GM23338 (cell line): ENCODE data around the gene RNF7. TPM values are rescaled to one million over a fixed set of nuclear protein-coding genes. Genes with fewer than 3 reads are reported as not detected.
"Not testable (repeated sequence)": the region's sequence is repeated elsewhere in the genome, so short reads cannot be mapped to it uniquely, and the experiment has no call there.

Source experiments
- ATAC-seq: fragments of 200-7000 bp; cut with Tn5 transposase; 3 replicates; pipeline ENCODE4 v1.9.1; 2020
- DNase-seq: peaks from one replicate; pipeline ENCODE4 v3.0.0-alpha.2; 2015; ENCODE audit warnings: low spot score
- H2AFZ ChIP-seq: fragments of 200-600 bp; sonication (generic); 2 replicates; pipeline ENCODE4 v1.8.0; 2016; ENCODE audit warnings: antibody characterized with exemption, mild to moderate bottlenecking, moderate library complexity
- H3F3A ChIP-seq: fragments of 200-600 bp; sonication (generic); replicated peaks from 2 replicates; pipeline ENCODE4 v1.8.0; 2017; ENCODE audit warnings: antibody characterized with exemption, mixed run types, low read depth
- H3K27ac ChIP-seq: fragments of 200-600 bp; sonication (generic); 2 replicates; pipeline ENCODE4 v1.6.1; 2016; ENCODE audit warnings: low read depth
- H3K27me3 ChIP-seq: fragments of 200-600 bp; sonication (generic); 2 replicates; pipeline ENCODE4 v1.8.0; 2016; ENCODE audit warnings: mild to moderate bottlenecking, mixed run types, moderate library complexity; ENCODE audit not compliant: insufficient read depth
- H3K36me3 ChIP-seq: fragments of 200-600 bp; sonication (generic); 2 replicates; pipeline ENCODE4 v1.8.0; 2016; ENCODE audit warnings: mild to moderate bottlenecking; ENCODE audit not compliant: insufficient read depth
- H3K4me1 ChIP-seq: fragments of 200-600 bp; sonication (generic); 2 replicates; pipeline ENCODE4 v1.8.0; 2016; ENCODE audit warnings: mild to moderate bottlenecking, moderate library complexity; ENCODE audit not compliant: insufficient read depth
- H3K4me2 ChIP-seq: fragments of 200-600 bp; sonication (generic); 2 replicates; pipeline ENCODE4 v1.7.1; 2017; ENCODE audit warnings: mixed run types
- H3K4me3 ChIP-seq: fragments of 200-600 bp; sonication (generic); 2 replicates; pipeline ENCODE4 v1.6.1; 2016; ENCODE audit warnings: mixed run types
- H3K79me2 ChIP-seq: fragments of 200-600 bp; sonication (generic); replicated peaks from 2 replicates; pipeline ENCODE4 v1.8.0; 2017; ENCODE audit warnings: mild to moderate bottlenecking; ENCODE audit not compliant: insufficient read depth
- H3K9me2 ChIP-seq: fragments of 200-600 bp; sonication (generic); 2 replicates; pipeline ENCODE4 v1.8.0; 2017; ENCODE audit not compliant: insufficient read depth
- H4K20me1 ChIP-seq: fragments of 200-600 bp; sonication (generic); replicated peaks from 2 replicates; pipeline ENCODE4 v1.8.0; 2017; ENCODE audit warnings: mild to moderate bottlenecking; ENCODE audit not compliant: insufficient read depth
- H3K27ac Mint-ChIP-seq: 2 replicates; pipeline ENCODE4 v1.8.0; 2020; ENCODE audit warnings: inconsistent platforms, mild to moderate bottlenecking, moderate library complexity, mixed read lengths
- H3K27me3 Mint-ChIP-seq: 3 replicates; pipeline ENCODE4 v1.8.0; 2022; ENCODE audit warnings: low read depth, mild to moderate bottlenecking, moderate library complexity, mixed read lengths, inconsistent platforms; ENCODE audit not compliant: insufficient read depth, poor library complexity
- H3K36me3 Mint-ChIP-seq: 3 replicates; pipeline ENCODE4 v1.8.0; 2021; ENCODE audit warnings: low read depth, mild to moderate bottlenecking, inconsistent platforms, moderate library complexity, mixed read lengths
- H3K4me1 Mint-ChIP-seq: 3 replicates; pipeline ENCODE4 v1.8.0; 2020; ENCODE audit warnings: mild to moderate bottlenecking, inconsistent platforms, mixed read lengths
- H3K4me3 Mint-ChIP-seq: 3 replicates; pipeline ENCODE4 v1.8.0; 2021; ENCODE audit warnings: moderate library complexity, mild to moderate bottlenecking, inconsistent platforms, mixed read lengths
- H3K9me3 Mint-ChIP-seq: 3 replicates; pipeline ENCODE4 v1.8.0; 2020; ENCODE audit warnings: moderate library complexity, mild to moderate bottlenecking, inconsistent platforms, mixed read lengths
- CREB1 ChIP-seq: fragments of 250-450 bp; sonication (Bioruptor Pico); IDR thresholded peaks from 2 replicates; pipeline ENCODE4 v1.5.0; 2020; ENCODE audit warnings: low read depth, mild to moderate bottlenecking, moderate library complexity
- CTCF ChIP-seq, 2 experiments: fragments of 200-600 bp in 1 of 2; sonication (generic) in 1 of 2; conservative IDR thresholded peaks; 2 replicates each; pipeline versions ENCODE4 v1.5.1 to v1.6.1; 2016 to 2017; ENCODE audit warnings: antibody characterized with exemption in 2 of 2, low read depth in 2 of 2, mild to moderate bottlenecking in 2 of 2, moderate library complexity in 1 of 2
- EZH2 ChIP-seq: fragments of 200-600 bp; sonication (generic); IDR thresholded peaks from one replicate; pipeline ENCODE4 v1.8.0; 2017; ENCODE audit warnings: antibody characterized with exemption, mild to moderate bottlenecking, low read depth; ENCODE audit not compliant: unreplicated experiment
- EZH2phosphoT487 ChIP-seq: fragments of 200-600 bp; sonication (generic); IDR thresholded peaks from one replicate; pipeline ENCODE4 v1.8.1; 2018; ENCODE audit warnings: antibody characterized with exemption; ENCODE audit not compliant: unreplicated experiment
- JUNB ChIP-seq: IDR thresholded peaks from one replicate; pipeline ENCODE4 v1.6.1; 2016; ENCODE audit warnings: antibody characterized with exemption; ENCODE audit not compliant: unreplicated experiment
- NANOG ChIP-seq: IDR thresholded peaks from 2 replicates; pipeline ENCODE4 v1.6.1; 2016; ENCODE audit warnings: antibody characterized with exemption, borderline replicate concordance
- POLR2AphosphoS5 ChIP-seq: IDR thresholded peaks from 2 replicates; pipeline ENCODE4 v1.6.1; 2016; ENCODE audit warnings: antibody characterized with exemption, low read depth
- REST ChIP-seq: IDR thresholded peaks from one replicate; pipeline ENCODE4 v1.6.1; 2018; ENCODE audit warnings: antibody characterized with exemption; ENCODE audit not compliant: unreplicated experiment
- STAT1 ChIP-seq: IDR thresholded peaks from one replicate; pipeline ENCODE4 v1.6.1; 2016; ENCODE audit warnings: antibody characterized with exemption; ENCODE audit not compliant: unreplicated experiment
- ZNF114 ChIP-seq: fragments of 250-450 bp; sonication (Bioruptor Pico); IDR thresholded peaks from 2 replicates; pipeline ENCODE4 v1.5.0; 2020; ENCODE audit warnings: mild to moderate bottlenecking, moderate library complexity
- polyA plus RNA-seq: library from polyadenylated mRNA; unstranded; fragments of >200 nt; fragmentation: Nextera tagmentation; extraction: Ambion mirVana; gene quantifications from 2 replicates; pipeline ENCODE4 v1.2.1, GENCODE V29; 2016
- total RNA-seq: library from RNA; depleted of rRNA; stranded (reverse); fragments of >200 nt; shearing (Covaris generic); gene quantifications from 2 replicates; pipeline ENCODE4 v1.2.3, GENCODE V29; 2014
- TF ChIP-seq, protein P1 (sequence below): IDR thresholded peaks from 2 replicates; pipeline ENCODE4 v1.6.1; 2016; ENCODE audit warnings: antibody characterized with exemption

Gene RNF7
- total and polyA plus RNA-seq, 2 experiments from 2014 or later = 156 to 254 TPM

DNA sequence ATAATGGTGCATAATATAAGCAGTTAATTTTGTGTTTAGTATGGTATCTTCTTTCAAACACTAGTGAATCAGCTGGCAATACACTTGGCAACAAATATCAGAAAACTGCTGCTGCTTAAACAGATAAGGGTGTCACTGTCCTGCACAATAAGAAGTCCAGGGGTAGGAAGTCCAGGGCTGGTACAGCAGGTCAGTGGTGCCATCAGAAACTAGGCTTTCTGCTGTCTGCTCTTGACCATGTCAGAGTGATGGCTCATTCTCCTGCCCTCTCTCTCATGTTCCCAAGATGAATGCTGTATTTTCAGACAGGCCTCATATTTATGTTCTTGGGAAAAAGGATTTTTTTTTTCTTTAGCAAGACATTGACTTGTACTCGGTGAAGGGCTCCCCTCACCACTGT is 15.9 kb downstream of the RNF7 start:
- Histone ChIP-seq H3K4me3 (no peak overlapping the region), H3K79me2 (no peaks in the 10 kb centered on the region), H3F3A (no peaks in the 10 kb centered on the region; the same call in 1 of the 2 replicates), H3K4me2 (no peak overlapping the region), H3K4me1 (peaks cover 4% of the 10 kb centered on the region; the same call in 1 of the 2 replicates), H3K27ac (no peak overlapping the region), H3K9me2 (no peaks in the 10 kb centered on the region), H2AFZ (no peak overlapping the region), H3K36me3 (no peaks in the 10 kb centered on the region), H4K20me1 (peaks cover 10% of the 10 kb centered on the region; the same call in 1 of the 2 replicates), H3K27me3 (no peaks in the 10 kb centered on the region)
- ATAC-seq (no peak), DNase-seq (no peak)
- Mint-ChIP-seq H3K4me1 (no peaks in the 10 kb centered on the region), H3K9me3 (no peaks in the 10 kb centered on the region; the same call in 2 of the 3 replicates), H3K36me3 (no peaks in the 10 kb centered on the region), H3K27me3 (no peaks in the 10 kb centered on the region), H3K27ac (no peak overlapping the region), H3K4me3 (no peak overlapping the region)
- TF ChIP-seq, protein P1, sequence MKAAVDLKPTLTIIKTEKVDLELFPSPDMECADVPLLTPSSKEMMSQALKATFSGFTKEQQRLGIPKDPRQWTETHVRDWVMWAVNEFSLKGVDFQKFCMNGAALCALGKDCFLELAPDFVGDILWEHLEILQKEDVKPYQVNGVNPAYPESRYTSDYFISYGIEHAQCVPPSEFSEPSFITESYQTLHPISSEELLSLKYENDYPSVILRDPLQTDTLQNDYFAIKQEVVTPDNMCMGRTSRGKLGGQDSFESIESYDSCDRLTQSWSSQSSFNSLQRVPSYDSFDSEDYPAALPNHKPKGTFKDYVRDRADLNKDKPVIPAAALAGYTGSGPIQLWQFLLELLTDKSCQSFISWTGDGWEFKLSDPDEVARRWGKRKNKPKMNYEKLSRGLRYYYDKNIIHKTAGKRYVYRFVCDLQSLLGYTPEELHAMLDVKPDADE = no peak

GRCh38 chr3:141762552-141762951 is 24.5 kb downstream of the RNF7 start:
- H3K9me3 Mint-ChIP-seq, H3K9me2 ChIP-seq, ATAC-seq, H3K27me3 Mint-ChIP-seq, H3K79me2 ChIP-seq, H3K36me3 ChIP-seq, H4K20me1 ChIP-seq, H3K4me1 Mint-ChIP-seq, H3K36me3 Mint-ChIP-seq, H3F3A ChIP-seq, H3K27ac Mint-ChIP-seq, H3K4me1 ChIP-seq, H3K27me3 ChIP-seq: not testable (repeated sequence)
- peak overlapping the region; percentile 34; the same call in 2 of the 3 replicates for H3K4me3 Mint-ChIP-seq
- DNase-seq = peak; percentile 22
- Histone ChIP-seq H3K4me3 (peak overlapping the region; percentile 42; the same call in 1 of the 2 replicates), H3K27ac (0 out of 2 replicates have a peak overlapping the region, but pooled peaks have one; percentile 32), H2AFZ (peak overlapping the region; percentile 59; the same call in 1 of the 2 replicates), H3K4me2 (peak overlapping the region; percentile 67; the same call in 1 of the 2 replicates)

GRCh38 chr3:141763088-141763750 is 25.1 kb downstream of the RNF7 start, which contains the start of gene GRK7:
GRK7 (plus strand) TSS chr3:141763408; CDS start chr3:141778285, 14,877 bp downstream.
- Histone ChIP-seq H3F3A (no peaks in the 10 kb centered on the region), H3K79me2 (no peaks in the 10 kb centered on the region), H3K4me3 (peak within 1 kb of the TSS; percentile 42; the same call in 1 of the 2 replicates), H4K20me1 (no peaks in the 10 kb centered on the region), H3K4me2 (peak within 1 kb of the TSS; percentile 67; the same call in 1 of the 2 replicates), H3K9me2 (no peaks in the 10 kb centered on the region), H3K27me3 (no peaks in the 10 kb centered on the region), H2AFZ (peak within 1 kb of the TSS; percentile 59; the same call in 1 of the 2 replicates), H3K36me3 (no peaks in the 10 kb centered on the region), H3K4me1 (no peaks in the 10 kb centered on the region), H3K27ac (0 out of 2 replicates have a peak within 1 kb of the TSS, but pooled peaks have one; percentile 32)
- no peak within 1 kb of the TSS for H3K27ac Mint-ChIP-seq
- ATAC-seq (no peak), DNase-seq (peak; percentile 30)
- no peaks in the 10 kb centered on the region; the same call in 2 of the 3 replicates for H3K36me3 Mint-ChIP-seq
- peaks cover 2% of the 10 kb centered on the region for H3K27me3 Mint-ChIP-seq
- H3K4me1 Mint-ChIP-seq = no peaks in the 10 kb centered on the region
- peak within 1 kb of the TSS; percentile 34; the same call in 2 of the 3 replicates for H3K4me3 Mint-ChIP-seq
- H3K9me3 Mint-ChIP-seq = no peaks in the 10 kb centered on the region
- TF ChIP-seq STAT1 (no peak), POLR2AphosphoS5 (no peak), CREB1 (no peak), EZH2phosphoT487 (no peak), JUNB (no peak), CTCF (conservative IDR thresholded peaks at IDR 0.05; ENCODE audit: low read depth in 2 of 2) (no peak), REST (no peak), EZH2 (no peak), NANOG (no peak), ZNF114 (no peak)
- TF ChIP-seq, protein P1 = no peak
